GM21529 (cell line): ENCODE data around the gene HYAL1.
A peak's percentile ranks its signal among the peaks of the same experiment; 100 is the strongest.

Experiments used
- ATAC-seq: cut with Tn5 transposase; IDR thresholded peaks from one replicate; pipeline ENCODE4 v1.9.1; 2021; ENCODE audit not compliant: unreplicated experiment

HYAL1 gene, protein sequence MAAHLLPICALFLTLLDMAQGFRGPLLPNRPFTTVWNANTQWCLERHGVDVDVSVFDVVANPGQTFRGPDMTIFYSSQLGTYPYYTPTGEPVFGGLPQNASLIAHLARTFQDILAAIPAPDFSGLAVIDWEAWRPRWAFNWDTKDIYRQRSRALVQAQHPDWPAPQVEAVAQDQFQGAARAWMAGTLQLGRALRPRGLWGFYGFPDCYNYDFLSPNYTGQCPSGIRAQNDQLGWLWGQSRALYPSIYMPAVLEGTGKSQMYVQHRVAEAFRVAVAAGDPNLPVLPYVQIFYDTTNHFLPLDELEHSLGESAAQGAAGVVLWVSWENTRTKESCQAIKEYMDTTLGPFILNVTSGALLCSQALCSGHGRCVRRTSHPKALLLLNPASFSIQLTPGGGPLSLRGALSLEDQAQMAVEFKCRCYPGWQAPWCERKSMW

GRCh38 chr3:50303013-50303815 lies at the start of gene HYAL1:
TSS of gene HYAL1 (minus strand) at chr3:50303574. CDS start at chr3:50302956, 618 bp downstream.
- no peak for ATAC-seq

GRCh38 chr3:50352781-50353180 lies 49.4 kb upstream of the HYAL1 start:
- ATAC-seq: no peak

- ATAC-seq: no peak
These were observed 47.9 kb upstream of the HYAL1 start for GRCh38 chr3:50351323-50351697.

GRCh38 chr3:50350527-50351322 lies 47.4 kb upstream of the HYAL1 start, which contains the start of the genes CYB561D2 and NPRL2:
TSS of gene CYB561D2 (plus strand) at chr3:50350862. CDS start at chr3:50351434, 572 bp downstream.
TSS of gene NPRL2 (minus strand) at chr3:50350775. CDS start at chr3:50350652, 123 bp downstream.
- peak; percentile 92 for ATAC-seq

GRCh38 chr3:50350213-50350526 lies 46.8 kb upstream of the HYAL1 start:
- no peak for ATAC-seq

- ATAC-seq: no peak
These were observed 43.9 kb upstream of the HYAL1 start for GRCh38 chr3:50347187-50347813.

DNA sequence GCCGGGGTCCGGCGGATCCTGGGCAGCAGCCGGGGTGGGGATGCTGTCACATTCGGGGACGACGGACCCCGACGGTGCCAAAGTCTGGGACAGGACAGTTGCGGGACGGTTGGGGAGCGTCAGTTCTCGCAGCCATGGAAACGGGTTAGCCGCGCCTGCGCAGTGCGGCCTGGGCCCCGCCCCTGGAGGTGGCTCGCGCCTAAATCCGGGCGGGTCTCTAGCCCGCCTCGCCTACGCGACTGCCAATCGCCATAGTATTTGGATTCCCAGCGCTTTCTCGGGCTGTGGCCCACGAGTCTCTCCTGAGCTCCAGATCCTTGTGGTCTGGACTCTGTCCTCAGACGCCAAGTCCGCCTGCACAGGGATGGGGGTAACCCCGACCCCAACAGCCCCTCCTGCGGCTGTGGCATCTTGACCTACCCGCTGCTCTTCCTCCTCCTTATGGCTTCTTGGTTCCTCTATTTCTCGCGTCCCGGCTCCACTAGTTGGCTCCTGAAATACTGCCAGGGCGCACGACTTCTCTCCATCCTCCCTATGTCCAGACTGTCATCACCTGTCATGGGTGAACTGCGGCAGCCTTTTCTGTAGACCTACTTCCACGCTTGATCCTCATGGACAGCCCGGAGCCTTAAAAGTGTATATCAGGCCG lies 42.3 kb upstream of the HYAL1 start, which contains the start of gene ZMYND10:
Gene ZMYND10, minus strand, starts transcription at position 147 of the 649 bp plus-strand sequence. CDS start 153 bp downstream, outside the sequence.
- no peak for ATAC-seq

DNA sequence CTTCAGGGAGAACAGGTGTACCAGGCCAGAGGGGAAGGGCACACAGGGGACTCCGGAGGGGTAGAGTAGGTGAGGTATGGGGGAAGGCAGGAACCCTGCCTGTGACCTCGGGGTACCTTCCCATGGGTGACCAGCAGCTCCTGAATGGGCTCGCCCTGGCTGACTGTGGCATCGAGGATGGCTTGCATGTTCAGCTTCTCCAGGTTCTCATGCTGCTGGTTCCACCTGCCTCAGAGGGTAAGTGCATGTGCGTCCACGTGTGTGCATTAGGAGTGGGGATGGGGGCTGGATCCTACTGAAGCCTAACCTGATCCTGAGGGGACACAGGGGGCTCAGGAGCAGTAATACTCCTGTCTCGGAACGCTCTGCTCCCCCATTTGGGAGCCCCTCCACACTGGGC lies 41.6 kb upstream of the HYAL1 start:
- no peak for ATAC-seq

GRCh38 chr3:50342813-50343633 lies 39.6 kb upstream of the HYAL1 start:
- ATAC-seq: no peak

DNA sequence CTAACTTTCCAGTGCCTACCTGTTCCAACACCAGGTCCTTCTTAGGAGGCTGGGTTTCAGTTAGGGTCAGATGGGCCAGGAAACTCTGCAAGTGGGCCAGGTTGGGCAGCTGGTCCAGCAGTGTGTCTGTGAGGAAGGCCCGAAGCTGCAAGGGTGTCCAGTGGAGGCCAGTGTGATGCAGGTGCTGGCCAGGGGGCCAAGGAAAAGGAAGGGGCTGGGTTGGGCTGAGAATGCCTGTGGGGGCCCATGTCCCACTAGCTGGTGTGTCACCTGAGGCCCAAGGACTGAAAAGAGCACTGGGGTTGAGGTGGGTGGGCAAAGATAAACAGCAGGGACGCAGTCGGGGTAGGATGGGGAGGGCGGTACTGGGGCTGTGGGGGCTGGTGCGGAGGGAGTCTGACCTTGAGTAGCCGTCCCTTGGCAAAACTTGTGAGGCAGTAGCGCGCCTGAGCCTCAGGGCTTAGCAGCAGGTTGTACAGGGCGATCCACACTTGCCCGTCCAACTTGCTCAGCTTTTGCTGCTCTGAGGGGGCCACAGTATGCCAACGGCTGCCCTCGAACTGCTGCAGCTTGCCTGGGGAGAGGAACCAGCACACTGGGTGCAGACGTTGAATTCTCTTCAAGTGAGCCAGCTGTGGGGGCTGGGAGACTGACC lies 38.7 kb upstream of the HYAL1 start:
- no peak for ATAC-seq

GRCh38 chr3:50341537-50341936 lies 38.2 kb upstream of the HYAL1 start:
- no peak for ATAC-seq

GRCh38 chr3:50340448-50341329 lies 37.3 kb upstream of the HYAL1 start, which contains the start of gene RASSF1:
TSS of gene RASSF1 (minus strand) at chr3:50340836. CDS start at chr3:50340805, 31 bp downstream.
- ATAC-seq: peak; percentile 24

- ATAC-seq: no peak
These were observed 36.7 kb upstream of the HYAL1 start for GRCh38 chr3:50340147-50340447.

GRCh38 chr3:50339485-50340146 lies 36.2 kb upstream of the HYAL1 start:
- no peak for ATAC-seq

DNA sequence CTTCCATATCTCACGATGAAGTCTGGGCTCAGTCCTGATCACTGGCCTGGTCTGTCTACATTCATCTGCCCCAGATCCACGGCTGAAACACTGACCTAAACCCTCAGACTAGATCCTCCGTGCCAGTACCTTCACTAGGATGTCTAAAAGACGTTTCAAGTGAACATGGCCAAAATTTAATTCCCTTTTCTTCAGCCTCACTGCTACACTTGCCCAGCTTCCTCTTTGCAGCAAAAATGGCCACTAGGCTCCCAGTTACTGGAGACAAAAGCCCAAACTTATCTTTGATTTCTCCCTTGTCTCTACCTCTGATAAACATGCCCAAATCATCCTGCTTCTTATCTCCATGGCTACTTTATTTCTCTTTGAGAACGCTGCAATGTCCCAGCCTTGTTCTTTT lies 35.6 kb upstream of the HYAL1 start:
- ATAC-seq: no peak

- ATAC-seq: peak; percentile 67
These were observed 33.9 kb upstream of the HYAL1 start for GRCh38 chr3:50337175-50337861.
